Activated CD8-positive, alpha-beta memory T cell treated with anti-CD3 and anti-CD28 coated beads, Interleukin-2, amount 50 U/mL, for 1 hour (primary cell): ENCODE data around the gene EGFL7.

Source experiments
- DNase-seq: peaks from one replicate; pipeline ENCODE4 v3.0.0-alpha.2; 2020; ENCODE audit errors: extremely low read depth

Gene EGFL7

GRCh38 chr9:136659861-136660784, 2.6 kb upstream of the EGFL7 start:
- no peak for DNase-seq

DNA sequence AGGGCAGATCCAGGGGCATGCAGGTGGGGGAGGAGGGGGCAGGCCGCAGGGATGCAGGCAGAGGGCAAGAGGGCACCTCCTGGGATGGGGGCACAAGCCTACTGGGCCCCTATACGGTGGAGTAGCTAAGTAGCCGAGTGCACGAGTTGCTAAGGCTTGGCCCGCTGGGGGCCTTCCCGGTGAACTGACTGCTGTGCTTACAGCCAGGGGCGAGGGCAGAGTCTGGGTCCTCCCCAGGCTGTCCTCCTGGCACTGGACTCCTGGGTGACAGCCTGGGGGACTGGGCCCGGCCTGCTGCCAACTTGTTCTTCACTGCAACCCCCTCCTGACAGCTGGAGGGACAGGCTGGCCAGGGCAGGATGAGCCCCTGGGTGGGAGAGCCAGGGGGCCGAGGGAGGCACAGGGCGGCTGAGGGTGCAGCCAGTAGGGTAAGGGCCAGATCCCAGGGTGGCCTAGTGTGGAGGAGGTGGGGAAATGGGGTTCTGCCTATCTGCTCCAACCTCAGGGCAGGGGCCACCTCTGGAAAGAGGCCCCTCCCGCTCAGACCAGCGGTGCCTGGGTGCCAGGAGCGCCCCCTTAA, 1.7 kb upstream of the EGFL7 start:
- no peak for DNase-seq

DNA sequence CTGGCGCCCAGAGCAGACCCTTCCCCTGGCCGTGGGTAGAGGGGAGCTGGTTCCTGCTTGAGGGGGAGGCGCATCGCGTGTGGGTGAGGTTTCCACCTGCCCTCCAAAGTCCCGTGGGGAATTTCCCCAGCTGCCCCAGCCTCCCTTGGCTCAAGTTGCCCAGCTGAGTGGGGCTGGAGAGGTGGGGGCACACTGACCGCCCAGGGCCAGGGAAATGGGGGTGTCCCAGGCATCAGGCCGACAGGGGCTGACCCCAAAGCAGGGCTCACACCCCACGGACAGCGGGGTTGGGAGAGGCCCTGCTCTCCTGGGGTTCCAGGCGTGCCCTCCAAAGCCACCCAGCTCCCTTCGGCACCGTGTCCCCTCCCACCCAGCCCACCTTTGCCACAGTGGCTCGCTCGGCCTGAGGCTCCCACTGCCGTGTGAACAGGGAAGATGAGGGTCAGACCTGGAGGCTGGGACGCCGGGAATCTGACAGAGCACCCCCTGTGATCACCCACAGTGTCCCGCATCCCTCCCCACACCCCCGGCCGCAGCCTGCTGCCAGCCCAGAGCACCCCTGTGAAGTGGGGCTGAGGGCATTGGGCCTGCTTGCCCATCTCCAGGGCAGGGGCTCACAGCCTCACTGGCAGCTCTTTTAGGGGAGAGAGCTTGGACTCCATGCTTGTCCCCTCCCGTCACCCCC, 933 bp upstream of the EGFL7 start:
- no peak for DNase-seq

DNA sequence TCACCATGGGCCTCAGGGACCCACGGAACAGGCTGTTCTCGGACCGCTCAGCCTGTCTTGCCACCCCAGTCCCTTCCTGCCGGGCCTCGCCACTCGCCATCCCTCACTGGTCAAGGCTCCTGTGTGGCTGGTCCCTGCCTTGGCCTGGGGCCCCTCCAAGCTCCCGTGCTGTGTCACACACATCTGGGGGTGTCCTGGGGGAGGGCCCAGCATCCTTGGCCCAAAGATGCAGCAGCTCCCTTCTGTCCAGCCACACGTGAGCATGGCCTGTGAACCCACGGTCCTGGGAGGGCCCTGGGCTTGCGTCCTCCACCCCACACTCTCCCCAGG, 425 bp upstream of the EGFL7 start:
- DNase-seq: no peak

DNA sequence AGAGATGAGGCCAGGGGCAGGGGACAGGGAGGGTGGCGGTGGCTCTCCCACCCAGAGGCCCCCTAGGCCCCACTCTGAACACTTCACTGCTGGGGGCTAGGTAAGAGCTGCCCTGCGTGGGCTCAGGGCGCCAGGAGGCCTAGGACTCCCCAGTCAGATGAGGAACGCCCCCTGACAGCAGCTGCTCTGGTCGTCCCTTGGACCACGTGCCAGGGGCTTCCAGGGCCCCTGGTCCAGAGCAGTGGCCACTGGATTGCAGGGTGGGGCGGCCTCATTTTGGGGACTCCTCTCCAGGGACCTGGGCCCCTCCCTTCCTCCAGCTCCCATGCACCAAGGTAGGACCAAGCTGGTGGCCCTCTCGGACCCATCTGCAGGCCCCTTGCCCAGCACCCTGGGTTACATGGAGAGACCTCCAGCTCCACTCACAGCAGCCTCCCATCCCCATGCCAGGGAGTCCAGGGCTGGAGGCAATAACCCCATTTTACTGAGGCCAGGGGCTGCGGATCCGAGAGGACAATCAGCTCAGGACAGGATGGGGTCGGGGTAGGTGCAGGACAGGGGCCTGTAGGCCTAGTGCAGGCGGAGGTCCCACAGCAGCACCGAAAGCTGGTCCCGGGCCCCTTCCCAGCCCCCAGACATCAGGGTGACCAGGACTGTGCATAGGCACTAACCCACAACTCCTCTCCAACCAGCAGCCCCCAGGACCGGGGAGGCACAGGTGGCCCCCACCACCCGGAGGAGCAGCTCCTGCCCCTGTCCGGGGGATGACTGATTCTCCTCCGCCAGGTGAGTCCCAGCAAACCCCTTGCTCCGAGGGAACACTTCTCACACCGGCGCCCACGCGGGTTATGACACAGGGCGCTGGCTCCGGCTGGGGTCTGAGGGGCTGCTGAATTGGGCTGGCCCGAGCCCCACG, 1.5 kb downstream of the EGFL7 start:
- DNase-seq: no peak

- no peak for DNase-seq
These were observed 2.5 kb downstream of the EGFL7 start for GRCh38 chr9:136665111-136665703.

DNA sequence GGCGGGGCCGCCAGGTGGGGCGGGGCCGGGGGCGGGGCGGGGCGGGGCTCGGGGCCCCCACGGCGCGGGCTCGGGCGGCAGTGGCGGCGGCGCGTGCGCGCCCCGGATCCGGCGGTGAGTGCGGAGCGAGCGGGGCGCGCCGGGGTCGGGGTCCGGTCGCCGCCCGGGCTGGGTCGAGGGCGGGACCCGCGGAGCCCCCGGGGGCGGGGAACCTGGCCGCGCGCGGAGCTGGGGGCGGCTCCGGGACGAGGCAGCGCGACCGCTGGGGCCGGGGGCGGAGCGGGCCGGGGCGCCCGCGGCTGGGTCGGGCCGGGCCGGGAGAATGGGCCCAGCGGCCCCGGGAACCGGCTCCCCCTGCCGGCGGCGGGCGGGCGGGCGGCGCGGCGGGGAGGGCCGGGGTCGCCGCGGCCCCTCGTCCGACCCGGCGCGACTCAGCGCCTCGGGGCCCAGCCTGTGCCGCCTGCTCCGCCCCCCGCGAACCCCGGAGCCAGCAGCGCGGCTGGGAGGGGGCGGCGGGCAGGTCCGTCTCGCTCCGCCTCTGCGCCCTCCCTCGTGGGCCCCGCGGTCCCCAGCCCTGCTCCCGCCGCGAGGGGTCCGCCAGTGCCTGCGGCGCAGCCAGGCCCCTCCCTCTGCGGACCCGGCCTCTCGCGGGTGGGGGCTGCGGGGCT, 3.1 kb downstream of the EGFL7 start:
- DNase-seq: no peak

- DNase-seq: no peak
These were observed 3.9 kb downstream of the EGFL7 start for GRCh38 chr9:136666372-136667213.

- no peak for DNase-seq
These were observed 4.7 kb downstream of the EGFL7 start for GRCh38 chr9:136667214-136667939.

- DNase-seq: no peak
These were observed 5.4 kb downstream of the EGFL7 start for GRCh38 chr9:136667940-136668760.

GRCh38 chr9:136668983-136669790, 6.5 kb downstream of the EGFL7 start:
- no peak for DNase-seq

GRCh38 chr9:136669791-136670464, 7.2 kb downstream of the EGFL7 start:
- no peak for DNase-seq

DNA sequence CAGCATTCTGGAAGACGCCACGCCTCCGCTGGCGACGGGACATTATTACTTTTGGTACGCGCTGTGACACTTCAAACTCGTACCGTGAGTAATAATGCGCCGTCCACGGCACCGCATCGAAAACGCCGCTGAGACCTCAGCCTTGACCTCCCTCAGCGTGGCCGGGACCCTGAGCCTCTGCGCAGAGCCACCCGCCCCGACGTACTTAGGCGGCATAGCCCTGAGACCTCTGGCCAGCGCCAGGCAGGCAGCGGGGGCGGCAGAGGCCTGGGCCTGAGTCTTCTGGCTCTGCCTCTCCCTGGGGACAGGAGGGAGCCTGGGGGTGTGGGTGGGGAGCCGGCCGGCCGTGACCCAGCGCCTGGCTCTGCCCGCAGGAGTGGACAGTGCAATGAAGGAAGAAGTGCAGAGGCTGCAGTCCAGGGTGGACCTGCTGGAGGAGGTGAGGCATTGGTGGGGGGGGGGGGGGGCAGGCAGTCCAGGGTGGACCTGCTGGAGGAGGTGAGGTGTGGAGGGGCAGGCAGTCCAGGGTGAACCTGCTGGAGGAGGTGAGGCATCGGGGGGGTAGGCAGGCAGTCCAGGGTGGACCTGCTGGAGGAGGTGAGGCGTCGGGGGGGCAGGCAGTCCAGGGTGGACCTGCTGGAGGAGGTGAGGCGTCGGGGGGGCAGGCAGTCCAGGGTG, 8.0 kb downstream of the EGFL7 start:
- no peak for DNase-seq

DNA sequence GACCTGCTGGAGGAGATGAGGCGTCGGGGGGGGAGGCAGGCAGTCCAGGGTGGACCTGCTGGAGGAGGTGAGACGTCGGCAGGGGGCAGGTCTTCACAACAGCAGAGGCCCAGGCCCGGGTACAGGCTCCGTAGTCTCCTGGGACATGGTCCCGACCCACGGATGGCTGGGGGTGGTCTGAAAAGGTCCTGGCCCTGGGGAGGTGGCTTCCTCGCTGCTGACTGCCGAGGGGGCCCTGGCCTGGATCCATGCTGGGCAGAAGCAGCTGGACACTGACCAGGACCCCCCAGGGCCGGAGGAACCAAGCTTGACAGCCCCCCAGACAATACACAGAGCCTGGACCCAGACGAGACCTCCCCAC, 8.5 kb downstream of the EGFL7 start:
- no peak for DNase-seq

DNA sequence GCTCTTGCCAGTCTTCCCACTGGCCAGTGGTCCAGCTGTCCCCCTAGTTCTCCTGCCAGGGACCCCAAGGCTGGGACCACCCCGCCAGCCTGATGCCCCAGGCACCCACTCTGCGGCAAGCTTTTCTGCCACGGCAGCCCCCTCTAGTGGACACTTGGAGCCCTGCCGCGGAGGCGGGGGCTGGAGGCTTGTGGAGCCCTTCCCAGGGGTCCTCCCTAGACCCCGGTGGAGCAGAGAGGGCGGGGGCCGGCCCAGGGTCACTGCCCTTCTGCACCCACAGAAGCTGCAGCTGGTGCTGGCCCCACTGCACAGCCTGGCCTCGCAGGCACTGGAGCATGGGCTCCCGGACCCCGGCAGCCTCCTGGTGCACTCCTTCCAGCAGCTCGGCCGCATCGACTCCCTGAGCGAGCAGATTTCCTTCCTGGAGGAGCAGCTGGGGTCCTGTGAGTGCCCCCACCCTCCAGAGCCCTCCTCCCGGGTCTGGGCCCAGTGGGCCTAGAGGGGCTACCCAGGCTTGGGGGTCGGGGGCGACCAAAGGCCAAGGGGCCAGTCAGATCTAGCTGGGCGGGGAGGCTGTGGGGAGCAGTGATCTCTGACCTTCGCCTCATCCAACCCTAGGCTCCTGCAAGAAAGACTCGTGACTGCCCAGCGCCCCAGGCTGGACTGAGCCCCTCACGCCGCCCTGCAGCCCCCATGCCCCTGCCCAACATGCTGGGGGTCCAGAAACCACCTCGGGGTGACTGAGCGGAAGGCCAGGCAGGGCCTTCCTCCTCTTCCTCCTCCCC, 9.1 kb downstream of the EGFL7 start:
- no peak for DNase-seq
